SU-DHL-6 (cell line): ENCODE measurements around the gene FAM124B.

Experiments
- H2AFZ ChIP-seq: fragments of 200-600 bp; sonication (generic); 2 replicates; pipeline ENCODE4 v1.6.1; 2014; ENCODE audit warnings: low read depth, mild to moderate bottlenecking, moderate library complexity, mixed read lengths, antibody characterized with exemption, low read length; ENCODE audit not compliant: severe bottlenecking
- H3F3A ChIP-seq: fragments of 200-600 bp; shearing (Covaris generic); 2 replicates; pipeline ENCODE4 v1.6.0; 2016; ENCODE audit warnings: antibody characterized with exemption, mild to moderate bottlenecking; ENCODE audit not compliant: insufficient read depth
- H3K27ac ChIP-seq: fragments of 200-600 bp; sonication (generic); 2 replicates; pipeline ENCODE4 v1.5.1; 2016; ENCODE audit warnings: low read depth, mild to moderate bottlenecking, low read length, moderate library complexity, mixed read lengths
- H3K27me3 ChIP-seq: fragments of 200-600 bp; sonication (generic), shearing (Covaris generic); 2 replicates; pipeline ENCODE4 v1.6.0; 2014; ENCODE audit warnings: mild to moderate bottlenecking, low read length
- H3K36me3 ChIP-seq: fragments of 200-600 bp; sonication (generic); 2 replicates; pipeline ENCODE4 v1.6.1; 2014; ENCODE audit warnings: mild to moderate bottlenecking, low read length, mixed read lengths
- H3K4me2 ChIP-seq: fragments of 300-600, 200-600 bp; shearing (Covaris generic), sonication (generic); 2 replicates; pipeline ENCODE4 v1.6.0; 2014; ENCODE audit warnings: low read length, low read depth, mild to moderate bottlenecking; ENCODE audit not compliant: poor library complexity, severe bottlenecking
- H3K4me3 ChIP-seq: fragments of 200-600 bp; sonication (generic); 2 replicates; pipeline ENCODE4 v1.5.1; 2014; ENCODE audit warnings: antibody characterized with exemption, low read length, mild to moderate bottlenecking, mixed read lengths; ENCODE audit not compliant: insufficient read depth, poor library complexity, severe bottlenecking
- H3K79me2 ChIP-seq: fragments of 200-600 bp; sonication (generic); 2 replicates; pipeline ENCODE4 v1.6.1; 2014; ENCODE audit warnings: mild to moderate bottlenecking, low read length, moderate library complexity; ENCODE audit not compliant: insufficient read depth
- H3K9ac ChIP-seq: fragments of 200-600 bp; sonication (generic); 2 replicates; pipeline ENCODE4 v1.7.0; 2014; ENCODE audit warnings: mild to moderate bottlenecking, low read length
- H3K9me2 ChIP-seq: fragments of 200-600 bp; sonication (generic); replicated peaks from 2 replicates; pipeline ENCODE4 v1.6.1; 2014; ENCODE audit warnings: low read length; ENCODE audit not compliant: insufficient read depth
- H3K9me3 ChIP-seq: fragments of 200-600 bp; sonication (generic); 2 replicates; pipeline ENCODE4 v1.6.1; 2014; ENCODE audit warnings: low read length, mixed read lengths; ENCODE audit not compliant: insufficient read depth
- H4K20me1 ChIP-seq: fragments of 200-600 bp; sonication (generic); 2 replicates; pipeline ENCODE4 v1.6.1; 2014; ENCODE audit warnings: low read depth, mild to moderate bottlenecking, antibody characterized with exemption, low read length, moderate library complexity, mixed read lengths
- CTCF ChIP-seq: fragments of 200-600 bp; sonication (generic); IDR thresholded peaks from one replicate; pipeline ENCODE4 v1.5.1; 2017; ENCODE audit warnings: antibody characterized with exemption, mild to moderate bottlenecking, low read length, moderate library complexity; ENCODE audit not compliant: insufficient read depth, poor library complexity, severe bottlenecking
- EZH2phosphoT487 ChIP-seq: fragments of 200-600 bp; sonication (generic), shearing (Covaris generic); conservative IDR thresholded peaks from 2 replicates; pipeline ENCODE4 v1.6.1; 2018; ENCODE audit warnings: mild to moderate bottlenecking, antibody characterized with exemption, low read length, moderate library complexity, mixed read lengths

Gene FAM124B

DNA sequence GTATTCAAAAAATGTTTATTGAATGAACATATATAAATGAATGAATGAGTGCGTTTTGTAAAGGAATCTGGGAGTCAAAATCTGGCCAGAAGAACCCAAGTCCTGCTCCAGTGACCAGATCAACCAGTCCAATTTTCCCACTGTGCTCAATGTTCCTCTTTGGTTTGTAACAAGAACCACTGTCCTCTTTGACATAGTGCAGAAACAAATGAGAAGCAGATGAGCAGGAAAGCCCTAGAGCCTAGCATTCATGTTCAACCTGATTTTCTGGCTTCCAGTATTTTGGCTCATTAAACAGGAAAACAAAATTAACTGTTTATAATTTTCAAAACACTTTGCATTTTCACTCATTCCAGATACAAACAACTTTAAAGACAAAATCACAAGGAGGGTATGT, 23.2 kb downstream of the FAM124B start:
- no peaks in the 10 kb centered on the region for H3K9me2 ChIP-seq
- no peak for TF ChIP-seq EZH2phosphoT487
- TF ChIP-seq CTCF = no peak
- H3K4me2 ChIP-seq = no peak overlapping the region
- no peak overlapping the region for H2AFZ ChIP-seq
- H3K9ac ChIP-seq = no peak overlapping the region
- H3K27me3 ChIP-seq = no peaks in the 10 kb centered on the region
- H4K20me1 ChIP-seq = no peaks in the 10 kb centered on the region
- no peaks in the 10 kb centered on the region for H3K36me3 ChIP-seq
- no peak overlapping the region for H3K4me3 ChIP-seq
- H3K27ac ChIP-seq = no peak overlapping the region
- H3K79me2 ChIP-seq = no peaks in the 10 kb centered on the region
- H3F3A ChIP-seq = no peaks in the 10 kb centered on the region
- no peaks in the 10 kb centered on the region for H3K9me3 ChIP-seq

DNA sequence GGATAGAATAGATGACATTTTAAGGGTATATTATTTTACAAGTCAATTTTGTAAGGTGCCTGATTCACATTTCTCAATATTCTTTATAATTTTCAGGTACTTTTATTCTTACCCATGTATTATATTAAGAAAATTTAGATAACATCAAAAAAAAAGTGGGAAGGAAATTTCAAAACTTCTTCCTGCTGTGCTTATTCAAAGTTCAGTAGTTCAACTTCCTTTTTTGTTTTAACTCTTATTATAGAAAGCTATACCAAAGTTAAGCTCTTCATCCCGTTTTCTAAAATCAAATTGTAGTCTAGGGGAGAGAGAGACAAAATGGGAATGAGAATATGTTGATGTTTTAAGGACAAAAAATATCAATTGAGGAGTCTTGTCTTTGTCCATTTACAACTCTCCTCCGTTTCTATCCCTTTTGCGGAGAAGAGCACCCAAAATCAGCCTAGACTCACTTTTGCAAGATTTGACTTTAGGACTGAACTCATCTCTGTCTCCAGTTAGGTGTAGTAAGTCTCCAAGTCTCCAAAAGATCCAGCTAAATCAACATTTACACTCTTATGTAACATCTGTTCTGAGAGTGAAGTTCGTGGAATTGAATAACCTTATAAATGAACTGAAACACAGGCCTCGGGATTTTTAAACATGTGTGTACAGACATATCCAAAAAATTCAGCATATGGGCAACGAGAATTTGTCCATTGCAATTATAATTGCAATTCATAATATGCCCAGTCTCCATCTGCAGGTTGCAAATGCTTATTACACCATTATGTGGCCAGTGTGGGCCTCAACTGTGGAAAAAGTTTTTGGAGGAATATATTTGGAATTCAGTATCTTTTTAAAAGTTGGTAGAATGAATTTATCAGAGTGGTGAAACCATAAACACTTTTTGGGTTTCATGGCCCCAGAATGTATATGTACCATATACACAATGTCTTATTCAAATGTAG, 23.9 kb downstream of the FAM124B start:
- TF ChIP-seq EZH2phosphoT487 (no peak), CTCF (no peak)
- no peak overlapping the region for H2AFZ ChIP-seq
- no peaks in the 10 kb centered on the region for H4K20me1 ChIP-seq
- no peak overlapping the region for H3K9ac ChIP-seq
- no peak overlapping the region for H3K4me2 ChIP-seq
- no peak overlapping the region for H3K4me3 ChIP-seq
- H3K9me2 ChIP-seq = no peaks in the 10 kb centered on the region
- H3K36me3 ChIP-seq = no peaks in the 10 kb centered on the region
- no peaks in the 10 kb centered on the region for H3K27me3 ChIP-seq
- H3K79me2 ChIP-seq = no peaks in the 10 kb centered on the region
- H3K27ac ChIP-seq = no peak overlapping the region
- no peaks in the 10 kb centered on the region for H3F3A ChIP-seq
- H3K9me3 ChIP-seq = no peaks in the 10 kb centered on the region

GRCh38 chr2:224372641-224373040, 29.3 kb downstream of the FAM124B start:
- Histone ChIP-seq H3K27ac (no peak overlapping the region), H3K4me3 (no peak overlapping the region), H2AFZ (no peak overlapping the region), H3K9me3 (no peaks in the 10 kb centered on the region), H3K4me2 (no peak overlapping the region), H3K27me3 (no peaks in the 10 kb centered on the region), H3F3A (no peaks in the 10 kb centered on the region), H4K20me1 (no peaks in the 10 kb centered on the region), H3K9me2 (no peaks in the 10 kb centered on the region), H3K9ac (no peak overlapping the region), H3K36me3 (no peaks in the 10 kb centered on the region), H3K79me2 (no peaks in the 10 kb centered on the region)
- TF ChIP-seq CTCF = no peak
- TF ChIP-seq EZH2phosphoT487 = no peak
